Endothelial cell of umbilical vein (primary cell): Measurements from ENCODE around the gene CD8A. TPM values are rescaled to one million over a fixed set of nuclear protein-coding genes. Genes with fewer than 3 reads are reported as not detected.

Experiments
- BruUV-seq: library from RNA; stranded (reverse); fragments of 400-500 nt; replicated peaks from 2 replicates; lab custom pipeline; 2021; lab: Mats Ljungman, UMichigan
- CTCF ChIA-PET: fragments of 300-600, 350-600 bp; sonication (Branson Sonifier 250); formaldehyde crosslinking; loops from one replicate; lab custom pipeline; 2021; ENCODE audit warnings: antibody characterized with exemption, inconsistent platforms; lab: Charles Lee
- POLR2A ChIA-PET: fragments of 300-600, 350-600 bp; sonication (Branson Sonifier 250); formaldehyde crosslinking; loops from one replicate; lab custom pipeline; 2021; ENCODE audit warnings: antibody characterized with exemption, inconsistent platforms; lab: Charles Lee
- DNase-seq: peaks from one replicate; pipeline ENCODE4 v3.0.0-alpha.2; 2011; ENCODE audit warnings: low read depth, low spot score
- FAIRE-seq: peaks from 2 replicates; lab custom pipeline; 2011; peaks lifted over from hg19 to GRCh38; lab: Jason Lieb, UNC
- H2AFZ ChIP-seq: 2 replicates; pipeline ENCODE4 v1.6.0; 2012; ENCODE audit warnings: low read depth, low read length, control low read depth, inconsistent platforms
- H3K27ac ChIP-seq: 2 replicates; pipeline ENCODE4 v1.5.1; 2011; ENCODE audit warnings: low read depth, mild to moderate bottlenecking, control low read depth, low read length, moderate library complexity; ENCODE audit not compliant: insufficient read depth
- H3K27me3 ChIP-seq, 2 experiments: 2 replicates each; pipeline versions ENCODE4 v1.6.0 to v1.6.1; 2011; ENCODE audit warnings: low read length in 2 of 2, mixed read lengths in 1 of 2; ENCODE audit not compliant: control insufficient read depth in 2 of 2, insufficient read depth in 2 of 2
- H3K36me3 ChIP-seq, 2 experiments: 2 replicates in 1 of 2; 3 replicates in 1 of 2; pipeline ENCODE4 v1.5.1; 2011; ENCODE audit warnings: low read length in 2 of 2, mild to moderate bottlenecking in 1 of 2, moderate library complexity in 1 of 2; ENCODE audit not compliant: control insufficient read depth in 2 of 2, insufficient read depth in 2 of 2; ENCODE audit errors: extremely low read depth in 1 of 2
- H3K4me1 ChIP-seq: 3 replicates; pipeline ENCODE4 v1.5.1; 2011; ENCODE audit warnings: mild to moderate bottlenecking, low read length; ENCODE audit not compliant: control insufficient read depth, insufficient read depth; ENCODE audit errors: extremely low read depth
- H3K4me2 ChIP-seq: 2 replicates; pipeline ENCODE4 v1.6.1; 2011; ENCODE audit warnings: low read length, control low read depth, mixed read lengths; ENCODE audit not compliant: insufficient read depth
- H3K4me3 ChIP-seq, 3 experiments: fragments of 200-600 bp in 1 of 3; sonication (generic), shearing (Covaris generic) in 1 of 3; replicated peaks in 1 of 3; 2 replicates each; pipeline ENCODE4 v1.5.1; 2011 to 2016; ENCODE audit warnings: control low read depth in 3 of 3, low read length in 3 of 3, mild to moderate bottlenecking in 2 of 3, inconsistent platforms in 1 of 3, low read depth in 1 of 3, moderate library complexity in 1 of 3; ENCODE audit not compliant: insufficient read depth in 1 of 3
- H3K79me2 ChIP-seq: 2 replicates; pipeline ENCODE4 v1.6.0; 2012; ENCODE audit warnings: low read length, inconsistent platforms; ENCODE audit not compliant: control insufficient read depth, insufficient read depth
- H3K9ac ChIP-seq: replicated peaks from 2 replicates; pipeline ENCODE3; 2011; ENCODE audit warnings: low read length, control low read depth; ENCODE audit not compliant: insufficient read depth; ENCODE audit errors: extremely low read depth
- H3K9me1 ChIP-seq: replicated peaks from 3 replicates; pipeline ENCODE4 v1.6.0; 2011; ENCODE audit warnings: mild to moderate bottlenecking, low read length; ENCODE audit not compliant: control insufficient read depth, insufficient read depth; ENCODE audit errors: extremely low read depth
- H3K9me3 ChIP-seq: replicated peaks from 2 replicates; pipeline ENCODE4 v1.5.1; 2012; ENCODE audit warnings: low read length, inconsistent platforms; ENCODE audit not compliant: control insufficient read depth, insufficient read depth
- H4K20me1 ChIP-seq: replicated peaks from 2 replicates; pipeline ENCODE3; 2011; ENCODE audit warnings: mild to moderate bottlenecking, low read length; ENCODE audit not compliant: control insufficient read depth, insufficient read depth; ENCODE audit errors: extremely low read depth
- CTCF ChIP-seq, 2 donors: IDR thresholded peaks; 1 replicate in 1 of 2; 2 replicates in 1 of 2; pipeline ENCODE4 v1.5.1; 2011; ENCODE audit warnings: low read length in 2 of 2, mild to moderate bottlenecking in 2 of 2, moderate library complexity in 2 of 2, control low read depth in 1 of 2, inconsistent platforms in 1 of 2, low read depth in 1 of 2; ENCODE audit not compliant: insufficient read depth in 1 of 2; ENCODE audit errors: extremely low read depth in 1 of 2
- EZH2 ChIP-seq: IDR thresholded peaks from 2 replicates; pipeline ENCODE4 v1.6.1; 2012; ENCODE audit warnings: borderline replicate concordance, low read depth, mild to moderate bottlenecking, moderate library complexity, low read length, inconsistent platforms; ENCODE audit not compliant: severe bottlenecking
- FOS ChIP-seq: IDR thresholded peaks from 2 replicates; pipeline ENCODE4 v1.6.1; 2011; ENCODE audit warnings: mild to moderate bottlenecking, low read length, moderate library complexity, borderline replicate concordance; ENCODE audit not compliant: insufficient read depth
- GATA2 ChIP-seq: IDR thresholded peaks from 2 replicates; pipeline ENCODE4 v1.7.0; 2011; ENCODE audit warnings: low read depth, mild to moderate bottlenecking, moderate library complexity, mixed read lengths, low read length; ENCODE audit not compliant: insufficient read length, insufficient read depth
- JUN ChIP-seq: IDR thresholded peaks from 2 replicates; pipeline ENCODE4 v1.6.1; 2011; ENCODE audit warnings: borderline replicate concordance, low read depth; ENCODE audit not compliant: insufficient read length, insufficient read depth
- MAX ChIP-seq: IDR thresholded peaks from 2 replicates; pipeline ENCODE4 v1.6.1; 2011; ENCODE audit not compliant: insufficient read depth, insufficient read length
- MYC ChIP-seq: IDR thresholded peaks from one replicate; pipeline ENCODE4 v1.6.1; 2011; ENCODE audit warnings: mild to moderate bottlenecking, low read depth, low read length
- POLR2A ChIP-seq: IDR thresholded peaks from 2 replicates; pipeline ENCODE4 v1.6.1; 2012; ENCODE audit warnings: low read depth, mild to moderate bottlenecking, control low read depth, low read length
- POLR2AphosphoS5 ChIP-seq: IDR thresholded peaks from 2 replicates; pipeline ENCODE4 v1.6.1; 2012; ENCODE audit warnings: low read depth, mild to moderate bottlenecking, control low read depth, low read length, moderate library complexity; ENCODE audit not compliant: insufficient read depth
- dilution Hi-C: fragments of 300-500 bp; cut with MboI; formaldehyde crosslinking; loops from one replicate; pipeline ENCODE4 v1.15.0; 2019; ENCODE audit warnings: low sequenced_read_pairs; ENCODE audit not compliant: extremely low pct_ligation_motif_present
- intact Hi-C: fragments of 100-400 bp; cut with micrococcal nuclease; formaldehyde crosslinking; loops from one replicate; pipeline ENCODE4 v1.10.0; 2022
- polyA plus RNA-seq, 4 experiments: library from polyadenylated mRNA; depleted of rRNA in 3 of 4; stranded (reverse) in 3 of 4; unstranded in 1 of 4; fragments of >200 nt; gene quantifications; 2 replicates each; pipeline versions ENCODE4 v1.2.1 to v1.2.3, GENCODE V29; 2011 to 2012; ENCODE audit warnings: missing spikeins in 1 of 4
- total RNA-seq: library from RNA; stranded (reverse); gene quantifications from 2 replicates; pipeline ENCODE4 v1.2.3, GENCODE V29; 2021

The CD8A gene
- total and polyA plus RNA-seq, 2 donors (not counting 3 experiments of a cell fraction or from before 2014, with no cell fraction given): not detected

- Histone ChIP-seq H2AFZ (no peak overlapping the region), H3K27ac (no peak overlapping the region), H3K9ac (no peak overlapping the region), H3K9me3 (no peaks in the 10 kb centered on the region), H3K9me1 (no peaks in the 10 kb centered on the region), H3K4me3 (no peak overlapping the region), H4K20me1 (no peaks in the 10 kb centered on the region), H3K4me2 (no peak overlapping the region), H3K27me3 (no peaks in the 10 kb centered on the region), H3K79me2 (no peaks in the 10 kb centered on the region), H3K36me3 (peaks cover 0 to 13% of the 10 kb centered on the region in 2 experiments), H3K4me1 (no peaks in the 10 kb centered on the region)
- DNase-seq: no peak
- FAIRE-seq: no peak
- ChIA-PET POLR2A (no interaction called here), CTCF (interaction anchor here (0.7 kb wide), 1 partner anchor 12 kb away, joined by 3 read pairs; no protein-coding TSS in a partner anchor)
- dilution Hi-C loops: no loop called here
- intact Hi-C loops: no loop called here
- BruUV-seq: no TSS peak
- TF ChIP-seq EZH2 (no peak), GATA2 (no peak), FOS (no peak)
These were observed 15.9 kb downstream of the CD8A start for GRCh38 chr2:86774862-86775261.

- H3K9me1 ChIP-seq: no peaks in the 10 kb centered on the region
- no peaks in the 10 kb centered on the region for H3K27me3 ChIP-seq
- no peaks in the 10 kb centered on the region for H3K4me1 ChIP-seq
- no peak overlapping the region for H3K27ac ChIP-seq
- DNase-seq: no peak
- dilution Hi-C loops: no loop called here
- intact Hi-C loops: no loop called here
- BruUV-seq: no TSS peak
- peaks cover 0 to 18% of the 10 kb centered on the region in 2 experiments for H3K36me3 ChIP-seq
- H3K79me2 ChIP-seq: no peaks in the 10 kb centered on the region
- H3K4me2 ChIP-seq: no peak overlapping the region
- ChIA-PET CTCF (no interaction called here), POLR2A (no interaction called here)
- TF ChIP-seq GATA2: no peak
- no peak for TF ChIP-seq CTCF (IDR thresholded peaks at IDR 0.05; ENCODE audit: extremely low read depth in 1 of 2, insufficient read depth in 1 of 2, low read depth in 1 of 2, low read length in 2 of 2)
- TF ChIP-seq POLR2AphosphoS5: no peak
- TF ChIP-seq EZH2: no peak
- TF ChIP-seq POLR2A: no peak
- no peak for TF ChIP-seq JUN
- no peak for TF ChIP-seq MAX
- no peak for TF ChIP-seq MYC
- FAIRE-seq: no peak
- no peaks in the 10 kb centered on the region for H3K9me3 ChIP-seq
- no peak overlapping the region for H3K9ac ChIP-seq
- H3K4me3 ChIP-seq: no peak overlapping the region
- H2AFZ ChIP-seq: no peak overlapping the region
- H4K20me1 ChIP-seq: no peaks in the 10 kb centered on the region
These were observed 18.1 kb downstream of the CD8A start for GRCh38 chr2:86772611-86773010.
